SK-N-SH treated with all-trans-retinoic acid at 6 μM for 48 hours (cell line): ENCODE results near the gene ZMIZ1.

Experiments
- ESRRG ChIP-seq: fragments of 250-450 bp; sonication (Bioruptor Pico); IDR thresholded peaks from 2 replicates; pipeline ENCODE4 v1.6.1; 2021; ENCODE audit warnings: mild to moderate bottlenecking
- POU6F1 ChIP-seq: fragments of 250-450 bp; sonication (Bioruptor Pico); IDR thresholded peaks from 2 replicates; pipeline ENCODE4 v1.8.0; 2021; ENCODE audit warnings: low read depth, mild to moderate bottlenecking, moderate library complexity, borderline replicate concordance
- RARB ChIP-seq: fragments of 250-450 bp; sonication (Bioruptor Pico); IDR thresholded peaks from 2 replicates; pipeline ENCODE4 v1.8.0; 2021; ENCODE audit warnings: mild to moderate bottlenecking, moderate library complexity
- TCF4 ChIP-seq: fragments of 250-450 bp; sonication (Bioruptor Pico); IDR thresholded peaks from 2 replicates; pipeline ENCODE4 v1.8.0; 2021; ENCODE audit warnings: mild to moderate bottlenecking, moderate library complexity, borderline replicate concordance
- TSHZ2 ChIP-seq: fragments of 250-450 bp; sonication (Bioruptor Pico); IDR thresholded peaks from 2 replicates; pipeline ENCODE4 v1.5.0; 2020; ENCODE audit warnings: mild to moderate bottlenecking, moderate library complexity
- ZC3H10 ChIP-seq: fragments of 250-450 bp; sonication (Bioruptor Pico); IDR thresholded peaks from 2 replicates; pipeline ENCODE4 v1.5.1; 2021; ENCODE audit warnings: mild to moderate bottlenecking, moderate library complexity
- ZFP3 ChIP-seq: fragments of 250-450 bp; sonication (Bioruptor Pico); IDR thresholded peaks from 2 replicates; pipeline ENCODE4 v1.5.0; 2020; ENCODE audit warnings: mild to moderate bottlenecking, moderate library complexity
- ZNF565 ChIP-seq: fragments of 450-650 bp; formaldehyde crosslinking; conservative IDR thresholded peaks from 2 replicates; pipeline ENCODE4 v1.5.0; 2020; ENCODE audit warnings: low read depth, mild to moderate bottlenecking, moderate library complexity
- ZNF70 ChIP-seq: fragments of 450-650 bp; formaldehyde crosslinking; IDR thresholded peaks from 2 replicates; pipeline ENCODE4 v1.5.0; 2020; ENCODE audit warnings: mild to moderate bottlenecking, moderate library complexity
- ZNF8 ChIP-seq: fragments of 450-650 bp; formaldehyde crosslinking; IDR thresholded peaks from 2 replicates; pipeline ENCODE4 v1.5.0; 2020; ENCODE audit warnings: mild to moderate bottlenecking, moderate library complexity
- TF ChIP-seq, protein P1 (sequence below): fragments of 250-450 bp; sonication (Bioruptor Pico); IDR thresholded peaks from 2 replicates; pipeline ENCODE4 v1.8.0; 2020; ENCODE audit warnings: mild to moderate bottlenecking, moderate library complexity, borderline replicate concordance

DNA sequence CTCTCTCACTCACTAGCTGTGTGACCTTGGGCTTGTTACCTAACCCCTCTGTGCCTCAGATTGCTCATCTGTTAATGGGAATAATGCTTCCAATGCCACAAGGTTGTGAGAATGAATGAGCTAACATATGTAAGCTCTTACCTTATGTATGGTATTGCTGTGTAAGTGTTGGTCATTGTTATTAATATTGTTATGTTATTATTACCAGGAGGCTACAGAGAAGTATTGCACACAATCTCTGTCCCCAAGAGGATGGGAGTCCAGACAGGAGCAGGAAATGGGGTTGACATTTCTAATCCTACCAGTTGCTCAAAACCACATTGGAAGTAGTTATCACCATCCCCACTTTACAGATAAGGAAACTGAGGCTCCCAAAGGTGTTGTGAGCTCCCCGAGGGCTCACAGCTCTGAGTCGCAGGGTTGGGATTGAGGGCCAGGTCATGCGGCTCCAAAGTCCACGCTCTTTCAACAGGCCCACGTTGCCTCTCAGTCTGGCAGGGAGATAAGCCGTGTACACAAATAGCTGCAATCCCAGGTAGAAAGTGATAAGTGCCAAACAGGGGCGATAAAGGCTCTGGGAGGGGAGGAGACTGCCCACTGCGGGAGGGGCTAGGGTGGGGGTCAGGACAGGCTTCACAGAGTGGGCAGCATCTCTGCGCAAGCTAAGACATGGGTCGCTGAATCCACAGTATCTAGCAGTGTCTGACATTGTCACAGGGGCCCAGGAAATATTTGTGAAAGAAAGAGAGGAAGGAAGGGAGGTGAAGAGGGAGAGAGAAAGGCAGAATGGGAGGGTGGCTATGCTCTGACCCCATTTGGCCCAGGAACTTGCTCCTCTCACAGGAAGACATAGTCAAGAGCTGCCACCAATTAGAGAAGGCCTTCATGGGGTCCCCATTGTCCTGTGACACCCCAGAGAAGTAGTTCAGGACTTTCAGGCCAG is 9.6 kb upstream of the ZMIZ1 start:
- TF ChIP-seq TSHZ2 (CRISPR knock-in tag) (no peak), RARB (no peak), ZNF565 (CRISPR knock-in tag) (no peak), ZFP3 (CRISPR knock-in tag) (no peak), ZNF8 (CRISPR knock-in tag) (no peak), ZC3H10 (CRISPR knock-in tag) (no peak), ZNF70 (CRISPR knock-in tag) (no peak), ESRRG (CRISPR knock-in tag) (no peak), TCF4 (CRISPR knock-in tag) (no peak), POU6F1 (no peak)
- TF ChIP-seq, protein P1, sequence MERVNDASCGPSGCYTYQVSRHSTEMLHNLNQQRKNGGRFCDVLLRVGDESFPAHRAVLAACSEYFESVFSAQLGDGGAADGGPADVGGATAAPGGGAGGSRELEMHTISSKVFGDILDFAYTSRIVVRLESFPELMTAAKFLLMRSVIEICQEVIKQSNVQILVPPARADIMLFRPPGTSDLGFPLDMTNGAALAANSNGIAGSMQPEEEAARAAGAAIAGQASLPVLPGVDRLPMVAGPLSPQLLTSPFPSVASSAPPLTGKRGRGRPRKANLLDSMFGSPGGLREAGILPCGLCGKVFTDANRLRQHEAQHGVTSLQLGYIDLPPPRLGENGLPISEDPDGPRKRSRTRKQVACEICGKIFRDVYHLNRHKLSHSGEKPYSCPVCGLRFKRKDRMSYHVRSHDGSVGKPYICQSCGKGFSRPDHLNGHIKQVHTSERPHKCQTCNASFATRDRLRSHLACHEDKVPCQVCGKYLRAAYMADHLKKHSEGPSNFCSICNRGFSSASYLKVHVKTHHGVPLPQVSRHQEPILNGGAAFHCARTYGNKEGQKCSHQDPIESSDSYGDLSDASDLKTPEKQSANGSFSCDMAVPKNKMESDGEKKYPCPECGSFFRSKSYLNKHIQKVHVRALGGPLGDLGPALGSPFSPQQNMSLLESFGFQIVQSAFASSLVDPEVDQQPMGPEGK: no peak
